Measurements from ENCODE around the gene SLC25A45.

- TF ChIP-seq, protein P1, sequence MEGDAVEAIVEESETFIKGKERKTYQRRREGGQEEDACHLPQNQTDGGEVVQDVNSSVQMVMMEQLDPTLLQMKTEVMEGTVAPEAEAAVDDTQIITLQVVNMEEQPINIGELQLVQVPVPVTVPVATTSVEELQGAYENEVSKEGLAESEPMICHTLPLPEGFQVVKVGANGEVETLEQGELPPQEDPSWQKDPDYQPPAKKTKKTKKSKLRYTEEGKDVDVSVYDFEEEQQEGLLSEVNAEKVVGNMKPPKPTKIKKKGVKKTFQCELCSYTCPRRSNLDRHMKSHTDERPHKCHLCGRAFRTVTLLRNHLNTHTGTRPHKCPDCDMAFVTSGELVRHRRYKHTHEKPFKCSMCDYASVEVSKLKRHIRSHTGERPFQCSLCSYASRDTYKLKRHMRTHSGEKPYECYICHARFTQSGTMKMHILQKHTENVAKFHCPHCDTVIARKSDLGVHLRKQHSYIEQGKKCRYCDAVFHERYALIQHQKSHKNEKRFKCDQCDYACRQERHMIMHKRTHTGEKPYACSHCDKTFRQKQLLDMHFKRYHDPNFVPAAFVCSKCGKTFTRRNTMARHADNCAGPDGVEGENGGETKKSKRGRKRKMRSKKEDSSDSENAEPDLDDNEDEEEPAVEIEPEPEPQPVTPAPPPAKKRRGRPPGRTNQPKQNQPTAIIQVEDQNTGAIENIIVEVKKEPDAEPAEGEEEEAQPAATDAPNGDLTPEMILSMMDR (conservative IDR thresholded peaks at IDR 0.05; ENCODE audit: low read depth in 2 of 2), result no peak
- TF ChIP-seq CREB1 (CRISPR knock-in tag; IDR thresholded peaks at IDR 0.05; ENCODE audit: low read depth), result no peak
- TF ChIP-seq EZH2phosphoT487 (IDR thresholded peaks at IDR 0.05; ENCODE audit: unreplicated experiment), result no peak
Measured at GRCh38 chr11:65399845-65400244, 17.4 kb upstream of the SLC25A45 start.

Data from GM23338 (cell line).